Measurements from ENCODE around the gene ACTL8. TPM values are rescaled to one million over a fixed set of nuclear protein-coding genes. Genes with fewer than 3 reads are reported as not detected.

Gene ACTL8
- total RNA-seq, 2 experiments from 2014 or later = not detected

- Histone ChIP-seq H3K27ac (ENCODE audit: low read depth in 1 of 2, low read length in 2 of 2) (no peak overlapping the region), H3K4me1 (ENCODE audit: insufficient read depth, low read length) (no peaks in the 10 kb centered on the region), H3K4me3 (ENCODE audit: low read length) (no peak overlapping the region), H3K36me3 (ENCODE audit: insufficient read depth, low read length) (no peaks in the 10 kb centered on the region), H3K9me3 (ENCODE audit: control insufficient read depth in 1 of 2, insufficient read depth in 1 of 2, low read length in 2 of 2) (peaks cover 6 to 13% of the 10 kb centered on the region in 2 experiments), H3K27me3 (ENCODE audit: control insufficient read depth in 1 of 2, insufficient read depth in 2 of 2, low read length in 2 of 2) (no peaks in the 10 kb centered on the region)
- no peaks in the 10 kb centered on the region for H3K36me3 Mint-ChIP-seq (ENCODE audit: low read depth)
- peaks cover 19% of the 10 kb centered on the region for H3K27me3 Mint-ChIP-seq
- ChIA-PET CTCF (no interaction called here), POLR2A (no interaction called here)
- H3K4me1 Mint-ChIP-seq (ENCODE audit: low read depth) = no peaks in the 10 kb centered on the region
- intact Hi-C loops (cut with DNase I, micrococcal nuclease) = no loop called here
- TF ChIP-seq CTCF (IDR thresholded peaks at IDR 0.05) = no peak
- no peak for DNase-seq
- H3K4me3 Mint-ChIP-seq = no peak overlapping the region
- no peak overlapping the region for H3K27ac Mint-ChIP-seq
- H3K9me3 Mint-ChIP-seq = peaks cover 4% of the 10 kb centered on the region
- ATAC-seq (ENCODE audit: poor library complexity) = no peak
Measured at GRCh38 chr1:17846341-17846740, 91.2 kb downstream of the ACTL8 start.

GRCh38 chr1:17847111-17847510 is 92.0 kb downstream of the ACTL8 start:
- no peak for ATAC-seq (ENCODE audit: poor library complexity)
- Mint-ChIP-seq H3K4me3 (no peak overlapping the region), H3K4me1 (ENCODE audit: low read depth) (no peaks in the 10 kb centered on the region), H3K9me3 (peaks cover 4% of the 10 kb centered on the region), H3K27ac (no peak overlapping the region), H3K27me3 (peaks cover 19% of the 10 kb centered on the region), H3K36me3 (ENCODE audit: low read depth) (no peaks in the 10 kb centered on the region)
- Histone ChIP-seq H3K27me3 (ENCODE audit: control insufficient read depth in 1 of 2, insufficient read depth in 2 of 2, low read length in 2 of 2) (no peaks in the 10 kb centered on the region), H3K27ac (ENCODE audit: low read depth in 1 of 2, low read length in 2 of 2) (no peak overlapping the region), H3K36me3 (ENCODE audit: insufficient read depth, low read length) (no peaks in the 10 kb centered on the region), H3K4me3 (ENCODE audit: low read length) (no peak overlapping the region), H3K9me3 (ENCODE audit: control insufficient read depth in 1 of 2, insufficient read depth in 1 of 2, low read length in 2 of 2) (peaks cover 6 to 14% of the 10 kb centered on the region in 2 experiments), H3K4me1 (ENCODE audit: insufficient read depth, low read length) (no peaks in the 10 kb centered on the region)
- ChIA-PET POLR2A (no interaction called here), CTCF (no interaction called here)
- no peak for TF ChIP-seq CTCF (IDR thresholded peaks at IDR 0.05)
- intact Hi-C loops (cut with DNase I, micrococcal nuclease) = no loop called here
- no peak for DNase-seq

- Histone ChIP-seq H3K36me3 (ENCODE audit: insufficient read depth, low read length) (no peaks in the 10 kb centered on the region), H3K27ac (ENCODE audit: low read depth in 1 of 2, low read length in 2 of 2) (no peak overlapping the region), H3K9me3 (ENCODE audit: control insufficient read depth in 1 of 2, insufficient read depth in 1 of 2, low read length in 2 of 2) (peaks cover 6 to 16% of the 10 kb centered on the region in 2 experiments), H3K4me1 (ENCODE audit: insufficient read depth, low read length) (no peaks in the 10 kb centered on the region), H3K27me3 (ENCODE audit: control insufficient read depth in 1 of 2, insufficient read depth in 2 of 2, low read length in 2 of 2) (no peaks in the 10 kb centered on the region), H3K4me3 (ENCODE audit: low read length) (no peak overlapping the region)
- POLR2A ChIA-PET = no interaction called here
- H3K9me3 Mint-ChIP-seq = peaks cover 4% of the 10 kb centered on the region
- CTCF ChIA-PET = no interaction called here
- H3K4me1 Mint-ChIP-seq (ENCODE audit: low read depth) = no peaks in the 10 kb centered on the region
- no peaks in the 10 kb centered on the region for H3K36me3 Mint-ChIP-seq (ENCODE audit: low read depth)
- ATAC-seq (ENCODE audit: poor library complexity) (no peak), DNase-seq (no peak)
- intact Hi-C loops (cut with DNase I, micrococcal nuclease) = no loop called here
- H3K4me3 Mint-ChIP-seq = no peak overlapping the region
- TF ChIP-seq CTCF (IDR thresholded peaks at IDR 0.05) = no peak
- H3K27me3 Mint-ChIP-seq = peaks cover 6% of the 10 kb centered on the region
- H3K27ac Mint-ChIP-seq = no peak overlapping the region
Measured at GRCh38 chr1:17849216-17849615, 94.1 kb downstream of the ACTL8 start.
